AG04450 (cell line): ENCODE results near the gene ABCC2. TPM values are rescaled to one million over a fixed set of nuclear protein-coding genes. Genes with fewer than 3 reads are reported as not detected.

ENCODE experiments used
- CTCF ChIA-PET: fragments of 300-600, 350-600 bp; formaldehyde crosslinking; extraction: SDS; loops from one replicate; lab custom pipeline; 2022; ENCODE audit warnings: antibody characterized with exemption, inconsistent platforms; lab: Charles Lee
- POLR2A ChIA-PET: fragments of 350-600 bp; formaldehyde crosslinking; extraction: SDS; loops from one replicate; lab custom pipeline; 2021; ENCODE audit warnings: antibody characterized with exemption, inconsistent platforms; lab: Yijun Ruan, JAX
- DNase-seq: peaks from one replicate; pipeline ENCODE4 v3.0.0-alpha.2; 2011; ENCODE audit warnings: low read depth, low spot score
- H3K27ac ChIP-seq: one replicate; pipeline ENCODE4 v1.5.1; 2012; ENCODE audit warnings: low read depth, low read length, control low read depth
- H3K27me3 ChIP-seq: one replicate; pipeline ENCODE4 v1.6.0; 2012; ENCODE audit warnings: low read length; ENCODE audit not compliant: control insufficient read depth, insufficient read depth
- H3K4me3 ChIP-seq: 2 replicates; pipeline ENCODE4 v1.5.1; 2011; ENCODE audit warnings: mild to moderate bottlenecking, low read depth, low read length, control low read depth
- H3K9me3 ChIP-seq: 2 replicates; pipeline ENCODE4 v1.5.1; 2012; ENCODE audit warnings: low read length; ENCODE audit not compliant: control insufficient read depth, insufficient read depth
- CTCF ChIP-seq: IDR thresholded peaks from 2 replicates; pipeline ENCODE4 v1.5.1; 2011; ENCODE audit warnings: low read depth, low read length, control low read depth, inconsistent platforms
- polyA plus RNA-seq: library from polyadenylated mRNA; depleted of rRNA; stranded (reverse); fragments of >200 nt; gene quantifications from 2 replicates; pipeline ENCODE4 v1.2.3, GENCODE V29; 2011

The ABCC2 gene
- polyA plus RNA-seq, 1 experiment = 1.2 TPM

- H3K27me3 ChIP-seq = no peaks in the 10 kb centered on the region
- no peak overlapping the region for H3K4me3 ChIP-seq
- POLR2A ChIA-PET = interaction anchor here (0.5 to 0.7 kb wide), 2 partner anchors 77 to 92 kb away, joined by 4 to 6 read pairs; no protein-coding TSS in a partner anchor
- H3K9me3 ChIP-seq = no peaks in the 10 kb centered on the region
- no peak overlapping the region for H3K27ac ChIP-seq
- CTCF ChIA-PET = no interaction called here
- no peak for DNase-seq
- TF ChIP-seq CTCF = no peak
Observed at GRCh38 chr10:99874341-99875085, 92.1 kb downstream of the ABCC2 start.

- Histone ChIP-seq H3K27me3 (no peaks in the 10 kb centered on the region), H3K9me3 (no peaks in the 10 kb centered on the region), H3K27ac (no peak overlapping the region), H3K4me3 (no peak overlapping the region)
- DNase-seq = no peak
- POLR2A ChIA-PET = no interaction called here
- TF ChIP-seq CTCF = no peak
- CTCF ChIA-PET = no interaction called here
Observed at GRCh38 chr10:99875473-99875872, 93.0 kb downstream of the ABCC2 start.

GRCh38 chr10:99880080-99880835, 97.8 kb downstream of the ABCC2 start:
- no peak overlapping the region for H3K27ac ChIP-seq
- no peaks in the 10 kb centered on the region for H3K9me3 ChIP-seq
- TF ChIP-seq CTCF = no peak
- DNase-seq = no peak
- no peak overlapping the region for H3K4me3 ChIP-seq
- ChIA-PET CTCF (interaction anchor here (0.8 to 2.2 kb wide), 3 partner anchors 9 to 166 kb away, joined by 5 read pairs; no protein-coding TSS in a partner anchor), POLR2A (no interaction called here)
- H3K27me3 ChIP-seq = no peaks in the 10 kb centered on the region

- H3K9me3 ChIP-seq = no peaks in the 10 kb centered on the region
- DNase-seq = no peak
- CTCF ChIA-PET = interaction anchor here (2.2 kb wide), 1 partner anchor 164 kb away, joined by 5 read pairs; no protein-coding TSS in a partner anchor
- POLR2A ChIA-PET = no interaction called here
- no peak overlapping the region for H3K27ac ChIP-seq
- H3K4me3 ChIP-seq = no peak overlapping the region
- no peak for TF ChIP-seq CTCF
- H3K27me3 ChIP-seq = no peaks in the 10 kb centered on the region
Observed at GRCh38 chr10:99881371-99881770, 98.9 kb downstream of the ABCC2 start.
